A549 (cell line): ENCODE measurements around the gene PIANP. TPM values are rescaled to one million over a fixed set of nuclear protein-coding genes. Genes with fewer than 3 reads are reported as not detected.

ENCODE experiments used
- ATAC-seq, 2 experiments: fragments of 200-7000 bp in 1 of 2; fragments of >200 bp in 1 of 2; cut with Nextera tagmentation in 1 of 2; cut with Tn5 transposase in 1 of 2; 3 replicates each; pipeline versions ENCODE4 v1.8.0 to v1.9.1; 2018 to 2020; ENCODE audit warnings: mild to moderate bottlenecking in 1 of 2, moderate library complexity in 1 of 2
- CTCF ChIA-PET: fragments of 300-600 bp; sonication (Branson Sonifier 250); formaldehyde crosslinking; extraction: SDS; loops from one replicate; lab custom pipeline; 2021; ENCODE audit warnings: antibody characterized with exemption, inconsistent platforms; lab: Yijun Ruan, JAX
- POLR2A ChIA-PET: fragments of 350-600 bp; formaldehyde crosslinking; extraction: SDS; loops from one replicate; lab custom pipeline; 2021; ENCODE audit warnings: antibody characterized with exemption, inconsistent platforms; lab: Yijun Ruan, JAX
- DNase-seq, 2 experiments: peaks; one replicate each; pipeline versions ENCODE4 v3.0.0 to v3.0.0-alpha.2; 2011 to 2016; ENCODE audit warnings: low read depth in 1 of 2, low spot score in 1 of 2
- FAIRE-seq: peaks from 2 replicates; lab custom pipeline; 2011; peaks lifted over from hg19 to GRCh38; lab: Jason Lieb, UNC
- H3K27ac ChIP-seq, 2 experiments: fragments of >200 bp; sonication (Bioruptor Twin); formaldehyde crosslinking; 3 replicates each; pipeline ENCODE4 v1.5.1; 2016 to 2017
- H3K4me1 ChIP-seq: fragments of >200 bp; sonication (Bioruptor Twin); formaldehyde crosslinking; 3 replicates; pipeline ENCODE4 v1.6.1; 2016
- H3K4me2 ChIP-seq: fragments of >200 bp; sonication (Bioruptor Twin); formaldehyde crosslinking; 3 replicates; pipeline ENCODE4 v1.6.1; 2016
- H3K4me3 ChIP-seq: fragments of >200 bp; sonication (Bioruptor Twin); formaldehyde crosslinking; 3 replicates; pipeline ENCODE4 v1.5.1; 2016
- H3K9me3 ChIP-seq: fragments of >200 bp; sonication (Bioruptor Twin); formaldehyde crosslinking; 3 replicates; pipeline ENCODE4 v1.6.1; 2016
- EHMT2 ChIP-seq: fragments of 200-600 bp; sonication (generic); IDR thresholded peaks from 2 replicates; pipeline ENCODE4 v1.6.1; 2016; ENCODE audit warnings: antibody characterized with exemption, low read depth, mild to moderate bottlenecking, moderate library complexity
- HEYL ChIP-seq: fragments of 250-450 bp; sonication (Bioruptor Pico); IDR thresholded peaks from 2 replicates; pipeline ENCODE4 v1.8.0; 2021; ENCODE audit warnings: mild to moderate bottlenecking, moderate library complexity
- HOXB5 ChIP-seq: fragments of 250-450 bp; sonication (Bioruptor Pico); IDR thresholded peaks from 2 replicates; pipeline ENCODE4 v1.5.0; 2020; ENCODE audit warnings: mild to moderate bottlenecking, moderate library complexity
- JUN ChIP-seq, 2 experiments: fragments of >200 bp; sonication (Bioruptor Twin); formaldehyde crosslinking; IDR thresholded peaks; 2 replicates in 1 of 2; 3 replicates in 1 of 2; pipeline ENCODE4 v1.6.1; 2016 to 2017
- JUNB ChIP-seq: fragments of >200 bp; sonication (Bioruptor Twin); formaldehyde crosslinking; IDR thresholded peaks from 2 replicates; pipeline ENCODE4 v1.6.1; 2016
- KDM1A ChIP-seq: fragments of 200-600 bp; sonication (generic); IDR thresholded peaks from 2 replicates; pipeline ENCODE4 v1.6.1; 2016; ENCODE audit warnings: low read depth, mild to moderate bottlenecking
- NFE2L2 ChIP-seq: fragments of 150-350 bp; conservative IDR thresholded peaks from 2 replicates; pipeline ENCODE4 v1.6.1; 2014; ENCODE audit warnings: low read length
- PHF8 ChIP-seq: fragments of 200-600 bp; sonication (generic); IDR thresholded peaks from 2 replicates; pipeline ENCODE4 v1.6.1; 2016; ENCODE audit warnings: low read depth, mild to moderate bottlenecking, antibody characterized with exemption, moderate library complexity, borderline replicate concordance
- RAD21 ChIP-seq, 2 experiments: fragments of >200 bp in 1 of 2; sonication (Bioruptor Twin) in 1 of 2; formaldehyde crosslinking in 1 of 2; IDR thresholded peaks in 1 of 2; conservative IDR thresholded peaks in 1 of 2; 2 replicates in 1 of 2; 3 replicates in 1 of 2; pipeline ENCODE4 v1.6.1; 2012 to 2018; ENCODE audit warnings: inconsistent platforms in 1 of 2
- RFX5 ChIP-seq: fragments of 450-650 bp; IDR thresholded peaks from 2 replicates; pipeline ENCODE4 v1.7.1; 2014; ENCODE audit warnings: antibody characterized with exemption, mild to moderate bottlenecking, moderate library complexity
- ZFP36 ChIP-seq: fragments of 450-650 bp; IDR thresholded peaks from 2 replicates; pipeline ENCODE4 v1.6.1; 2014; ENCODE audit warnings: borderline replicate concordance; ENCODE audit not compliant: partially characterized antibody
- ZNF302 ChIP-seq: fragments of 250-450 bp; sonication (Bioruptor Pico); IDR thresholded peaks from 2 replicates; pipeline ENCODE4 v1.9.0; 2021; ENCODE audit warnings: inconsistent platforms, mild to moderate bottlenecking, moderate library complexity
- WGBS: methylation state at CpG from one replicate; pipeline ENCODE4 v1.1.6; 2017; ENCODE audit errors: missing lambda C conversion rate; 5-methylcytosine and 5-hydroxymethylcytosine counted together
- polyA plus RNA-seq, 4 experiments: library from polyadenylated mRNA; depleted of rRNA in 3 of 4; stranded (reverse); fragments of >200 nt; fragmentation: RNase III in 1 of 4; extraction: RNeasy Plus Mini Kit Qiagen cat#74134 plus additional on column Dnase treatment in 1 of 4; gene quantifications; 2 replicates in 3 of 4; 3 replicates in 1 of 4; pipeline ENCODE4 v1.2.3, GENCODE V29; 2011 to 2017
- TF ChIP-seq, protein P1 (sequence below): fragments of 200-600 bp; sonication (generic); IDR thresholded peaks from 2 replicates; pipeline ENCODE4 v1.6.1; 2016; ENCODE audit warnings: antibody characterized with exemption, mild to moderate bottlenecking, moderate library complexity
- TF ChIP-seq, protein P2 (sequence below): fragments of >200 bp; sonication (Bioruptor Twin); formaldehyde crosslinking; IDR thresholded peaks from 3 replicates; pipeline ENCODE4 v1.5.1; 2016
- TF ChIP-seq, protein P3 (sequence below): IDR thresholded peaks from 2 replicates; pipeline ENCODE4 v1.6.1; 2012
- TF ChIP-seq, protein P4 (sequence below): IDR thresholded peaks from 2 replicates; pipeline ENCODE4 v1.6.1; 2012; ENCODE audit warnings: low read depth, borderline replicate concordance

PIANP gene
- polyA plus RNA-seq, 2 of the 4 experiments (the other 2 are of a cell fraction), result 0.10 to 0.56 TPM

DNA sequence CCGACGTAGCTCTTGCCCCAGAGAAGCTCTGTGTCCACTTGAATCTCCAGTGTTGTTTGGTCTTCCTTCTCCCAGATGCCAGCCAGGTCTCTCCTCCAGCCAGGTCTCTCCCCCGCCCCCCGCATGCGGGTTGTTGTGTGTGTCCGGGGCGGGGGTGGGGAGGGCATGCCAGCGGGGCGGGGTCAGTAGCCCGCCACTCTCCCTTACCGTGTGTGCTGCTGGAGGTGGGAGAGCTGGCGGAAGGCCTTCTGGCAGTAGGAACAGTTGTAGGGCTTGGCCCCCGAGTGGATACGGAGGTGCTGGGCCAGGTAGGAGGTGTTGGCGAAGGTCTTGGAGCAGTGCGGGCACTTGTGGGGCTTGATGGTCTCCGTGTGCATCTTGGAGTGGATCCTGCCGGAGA is 28.5 kb downstream of the PIANP start (continued):
- TF ChIP-seq, protein P1, sequence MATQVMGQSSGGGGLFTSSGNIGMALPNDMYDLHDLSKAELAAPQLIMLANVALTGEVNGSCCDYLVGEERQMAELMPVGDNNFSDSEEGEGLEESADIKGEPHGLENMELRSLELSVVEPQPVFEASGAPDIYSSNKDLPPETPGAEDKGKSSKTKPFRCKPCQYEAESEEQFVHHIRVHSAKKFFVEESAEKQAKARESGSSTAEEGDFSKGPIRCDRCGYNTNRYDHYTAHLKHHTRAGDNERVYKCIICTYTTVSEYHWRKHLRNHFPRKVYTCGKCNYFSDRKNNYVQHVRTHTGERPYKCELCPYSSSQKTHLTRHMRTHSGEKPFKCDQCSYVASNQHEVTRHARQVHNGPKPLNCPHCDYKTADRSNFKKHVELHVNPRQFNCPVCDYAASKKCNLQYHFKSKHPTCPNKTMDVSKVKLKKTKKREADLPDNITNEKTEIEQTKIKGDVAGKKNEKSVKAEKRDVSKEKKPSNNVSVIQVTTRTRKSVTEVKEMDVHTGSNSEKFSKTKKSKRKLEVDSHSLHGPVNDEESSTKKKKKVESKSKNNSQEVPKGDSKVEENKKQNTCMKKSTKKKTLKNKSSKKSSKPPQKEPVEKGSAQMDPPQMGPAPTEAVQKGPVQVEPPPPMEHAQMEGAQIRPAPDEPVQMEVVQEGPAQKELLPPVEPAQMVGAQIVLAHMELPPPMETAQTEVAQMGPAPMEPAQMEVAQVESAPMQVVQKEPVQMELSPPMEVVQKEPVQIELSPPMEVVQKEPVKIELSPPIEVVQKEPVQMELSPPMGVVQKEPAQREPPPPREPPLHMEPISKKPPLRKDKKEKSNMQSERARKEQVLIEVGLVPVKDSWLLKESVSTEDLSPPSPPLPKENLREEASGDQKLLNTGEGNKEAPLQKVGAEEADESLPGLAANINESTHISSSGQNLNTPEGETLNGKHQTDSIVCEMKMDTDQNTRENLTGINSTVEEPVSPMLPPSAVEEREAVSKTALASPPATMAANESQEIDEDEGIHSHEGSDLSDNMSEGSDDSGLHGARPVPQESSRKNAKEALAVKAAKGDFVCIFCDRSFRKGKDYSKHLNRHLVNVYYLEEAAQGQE, result no peak
- TF ChIP-seq KDM1A, result no peak
- TF ChIP-seq ZFP36, result no peak
- TF ChIP-seq HOXB5 (CRISPR knock-in tag), result no peak
- no peak for TF ChIP-seq ZNF302 (CRISPR knock-in tag)

DNA sequence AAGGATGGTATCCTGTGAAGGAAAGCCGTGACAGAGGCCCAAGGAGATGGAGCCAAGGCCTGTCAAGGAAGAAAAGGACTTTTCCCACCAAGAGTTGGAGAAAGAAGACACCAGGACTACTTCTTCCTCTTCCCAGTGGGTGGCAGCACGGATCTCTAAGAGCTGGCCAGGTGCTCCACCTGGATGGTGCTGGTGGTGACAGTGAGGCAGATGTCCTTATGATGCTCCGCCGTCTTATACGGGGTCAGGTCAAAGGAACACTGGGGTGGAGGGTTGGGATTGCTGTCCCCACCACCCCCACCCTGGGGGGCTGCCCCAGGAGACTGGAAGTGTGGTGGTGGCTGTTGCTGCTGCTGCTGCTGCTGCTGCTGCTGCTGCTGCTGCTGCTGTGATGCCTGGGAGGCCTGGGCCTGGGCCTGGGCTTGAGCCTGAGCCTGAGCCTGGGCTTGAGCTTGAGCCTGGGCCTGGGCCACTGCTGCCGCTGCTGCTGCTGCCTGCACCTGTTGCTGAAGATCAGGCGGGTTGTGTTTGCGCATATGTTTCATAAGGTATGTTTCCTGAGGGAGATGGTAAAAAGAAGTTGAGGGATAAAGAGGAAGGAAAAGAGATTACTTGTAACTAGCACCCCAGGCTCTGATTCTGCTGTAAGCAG is 32.9 kb downstream of the PIANP start:
- DNase-seq (peak; percentile 30 to 58), ATAC-seq (peak in 1 of 2 experiments; percentile 45; a peak in 1 of 6 replicates), FAIRE-seq (no peak)
- 86% methylated on average over 8 of the region's 8 CpGs for WGBS
- ChIA-PET CTCF (interaction anchor here (0.7 to 3.0 kb wide), 17 partner anchors 8 to 167 kb away, joined by 3 to 13 read pairs (median 4); partner anchors contain the start of genes COPS7A, MLF2 and ZNF384), POLR2A (interaction anchor here (2.2 kb wide), 1 partner anchor 21 kb away, joined by 12 read pairs; the partner anchor contains the start of gene ZNF384)
- Histone ChIP-seq H3K27ac (no peak overlapping the region), H3K9me3 (no peaks in the 10 kb centered on the region), H3K4me2 (no peak overlapping the region), H3K4me1 (no peaks in the 10 kb centered on the region), H3K4me3 (no peak overlapping the region)
- peak; percentile 33 to 46; a peak in 2 of 5 replicates for TF ChIP-seq RAD21 (conservative IDR thresholded peaks at IDR 0.05 in 1 of 2, IDR thresholded peaks at IDR 0.05 in 1 of 2)
- TF ChIP-seq RFX5, result no peak
- TF ChIP-seq, protein P2, sequence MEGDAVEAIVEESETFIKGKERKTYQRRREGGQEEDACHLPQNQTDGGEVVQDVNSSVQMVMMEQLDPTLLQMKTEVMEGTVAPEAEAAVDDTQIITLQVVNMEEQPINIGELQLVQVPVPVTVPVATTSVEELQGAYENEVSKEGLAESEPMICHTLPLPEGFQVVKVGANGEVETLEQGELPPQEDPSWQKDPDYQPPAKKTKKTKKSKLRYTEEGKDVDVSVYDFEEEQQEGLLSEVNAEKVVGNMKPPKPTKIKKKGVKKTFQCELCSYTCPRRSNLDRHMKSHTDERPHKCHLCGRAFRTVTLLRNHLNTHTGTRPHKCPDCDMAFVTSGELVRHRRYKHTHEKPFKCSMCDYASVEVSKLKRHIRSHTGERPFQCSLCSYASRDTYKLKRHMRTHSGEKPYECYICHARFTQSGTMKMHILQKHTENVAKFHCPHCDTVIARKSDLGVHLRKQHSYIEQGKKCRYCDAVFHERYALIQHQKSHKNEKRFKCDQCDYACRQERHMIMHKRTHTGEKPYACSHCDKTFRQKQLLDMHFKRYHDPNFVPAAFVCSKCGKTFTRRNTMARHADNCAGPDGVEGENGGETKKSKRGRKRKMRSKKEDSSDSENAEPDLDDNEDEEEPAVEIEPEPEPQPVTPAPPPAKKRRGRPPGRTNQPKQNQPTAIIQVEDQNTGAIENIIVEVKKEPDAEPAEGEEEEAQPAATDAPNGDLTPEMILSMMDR, result peak; percentile 36; the same call in 2 of the 3 replicates
- TF ChIP-seq HEYL (CRISPR knock-in tag), result no peak
- TF ChIP-seq JUN (IDR thresholded peaks at IDR 0.05), result no peak
- no peak for TF ChIP-seq NFE2L2
- TF ChIP-seq JUNB, result no peak
- no peak for TF ChIP-seq EHMT2
- TF ChIP-seq, protein P3, sequence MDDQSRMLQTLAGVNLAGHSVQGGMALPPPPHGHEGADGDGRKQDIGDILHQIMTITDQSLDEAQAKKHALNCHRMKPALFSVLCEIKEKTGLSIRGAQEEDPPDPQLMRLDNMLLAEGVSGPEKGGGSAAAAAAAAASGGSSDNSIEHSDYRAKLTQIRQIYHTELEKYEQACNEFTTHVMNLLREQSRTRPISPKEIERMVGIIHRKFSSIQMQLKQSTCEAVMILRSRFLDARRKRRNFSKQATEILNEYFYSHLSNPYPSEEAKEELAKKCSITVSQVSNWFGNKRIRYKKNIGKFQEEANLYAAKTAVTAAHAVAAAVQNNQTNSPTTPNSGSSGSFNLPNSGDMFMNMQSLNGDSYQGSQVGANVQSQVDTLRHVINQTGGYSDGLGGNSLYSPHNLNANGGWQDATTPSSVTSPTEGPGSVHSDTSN, result no peak
- no peak for TF ChIP-seq PHF8
- TF ChIP-seq, protein P4, sequence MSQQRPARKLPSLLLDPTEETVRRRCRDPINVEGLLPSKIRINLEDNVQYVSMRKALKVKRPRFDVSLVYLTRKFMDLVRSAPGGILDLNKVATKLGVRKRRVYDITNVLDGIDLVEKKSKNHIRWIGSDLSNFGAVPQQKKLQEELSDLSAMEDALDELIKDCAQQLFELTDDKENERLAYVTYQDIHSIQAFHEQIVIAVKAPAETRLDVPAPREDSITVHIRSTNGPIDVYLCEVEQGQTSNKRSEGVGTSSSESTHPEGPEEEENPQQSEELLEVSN, result no peak
- TF ChIP-seq HOXB5 (CRISPR knock-in tag), result no peak
- TF ChIP-seq, protein P1, result no peak
